HepG2 (cell line): ENCODE results near the gene PTAFR. TPM values are rescaled to one million over a fixed set of nuclear protein-coding genes. Genes with fewer than 3 reads are reported as not detected.

Source experiments
- CREM ChIP-seq, 2 experiments: sonication (generic) in 1 of 2; formaldehyde crosslinking in 1 of 2; IDR thresholded peaks; 2 replicates each; pipeline versions ENCODE4 v1.4.0 to v1.6.1; 2016 to 2020; ENCODE audit warnings: antibody characterized with exemption in 1 of 2, mild to moderate bottlenecking in 1 of 2, missing genetic modification reagents in 1 of 2
- DNMT3B ChIP-seq: conservative IDR thresholded peaks from 2 replicates; pipeline ENCODE4 v1.6.1; 2016; ENCODE audit warnings: missing biosample characterization, control low read depth
- ERF ChIP-seq: IDR thresholded peaks from 2 replicates; pipeline ENCODE4 v1.6.1; 2018; ENCODE audit warnings: missing biosample characterization, missing genetic modification reagents
- HOXA5 ChIP-seq: sonication (generic); formaldehyde crosslinking; IDR thresholded peaks from 2 replicates; pipeline ENCODE4 v1.4.0; 2020; ENCODE audit warnings: missing genetic modification reagents
- KMT2B ChIP-seq: IDR thresholded peaks from 2 replicates; pipeline ENCODE4 v1.6.1; 2016; ENCODE audit warnings: missing genetic modification reagents, missing compliant biosample characterization
- MAZ ChIP-seq, 2 experiments: sonication (generic) in 1 of 2; formaldehyde crosslinking in 1 of 2; IDR thresholded peaks; 2 replicates each; pipeline versions ENCODE4 v1.5.0 to v1.6.1; 2012 to 2020; ENCODE audit warnings: low read depth in 2 of 2, mild to moderate bottlenecking in 2 of 2, borderline replicate concordance in 1 of 2, improper control_type of control experiment in 1 of 2, low read length in 1 of 2, missing genetic modification reagents in 1 of 2, moderate library complexity in 1 of 2
- MEF2D ChIP-seq: sonication (generic); formaldehyde crosslinking; IDR thresholded peaks from 2 replicates; pipeline ENCODE4 v1.5.1; 2020; ENCODE audit warnings: mild to moderate bottlenecking, missing genetic modification reagents
- POLR2AphosphoS5 ChIP-seq: IDR thresholded peaks from 2 replicates; pipeline ENCODE4 v1.6.1; 2012; ENCODE audit warnings: low read depth, low read length
- RBM39 ChIP-seq: fragments of 200-400 bp; formaldehyde crosslinking; IDR thresholded peaks from one replicate; pipeline ENCODE4 v1.6.1; 2018; ENCODE audit warnings: antibody characterized with exemption, mild to moderate bottlenecking, low read depth, low read length; ENCODE audit not compliant: poor library complexity, severe bottlenecking
- RNF2 ChIP-seq: fragments of 450-650 bp; conservative IDR thresholded peaks from 2 replicates; pipeline ENCODE4 v1.6.1; 2016; ENCODE audit warnings: low read depth
- TSC22D2 ChIP-seq: sonication (generic); formaldehyde crosslinking; IDR thresholded peaks from 2 replicates; pipeline ENCODE4 v1.5.1; 2020; ENCODE audit warnings: missing genetic modification reagents, mild to moderate bottlenecking, borderline replicate concordance
- U2AF2 ChIP-seq: fragments of 200-400 bp; formaldehyde crosslinking; IDR thresholded peaks from 2 replicates; pipeline ENCODE4 v1.6.1; 2017; ENCODE audit warnings: low read depth, mild to moderate bottlenecking, low read length
- ZNF335 ChIP-seq: sonication (generic); formaldehyde crosslinking; IDR thresholded peaks from 2 replicates; pipeline ENCODE4 v1.4.0; 2020; ENCODE audit warnings: missing genetic modification reagents
- ZNF350 ChIP-seq: sonication (generic); formaldehyde crosslinking; IDR thresholded peaks from 2 replicates; pipeline ENCODE4 v1.4.0; 2020; ENCODE audit warnings: mild to moderate bottlenecking, low read depth, missing genetic modification reagents, borderline replicate concordance
- ZNF512B ChIP-seq: sonication (generic); formaldehyde crosslinking; IDR thresholded peaks from 2 replicates; pipeline ENCODE4 v1.5.1; 2020; ENCODE audit warnings: missing genetic modification reagents, mild to moderate bottlenecking, borderline replicate concordance
- ZNF530 ChIP-seq: sonication (generic); formaldehyde crosslinking; IDR thresholded peaks from 2 replicates; pipeline ENCODE4 v1.5.0; 2020; ENCODE audit warnings: low read depth, mild to moderate bottlenecking, missing genetic modification reagents
- ZNF629 ChIP-seq: sonication (generic); formaldehyde crosslinking; conservative IDR thresholded peaks from 2 replicates; pipeline ENCODE4 v1.5.0; 2020; ENCODE audit warnings: missing genetic modification reagents
- polyA plus RNA-seq, 8 experiments: library from polyadenylated mRNA; depleted of rRNA in 3 of 8; stranded (reverse) in 7 of 8; unstranded in 1 of 8; fragments of >200 nt; fragmentation: Illumina TruSeq in 4 of 8; extraction: Trizol in 4 of 8; gene quantifications; 2 replicates each; pipeline versions ENCODE4 v1.2.1 to v1.2.3, GENCODE V29; 2011 to 2016; ENCODE audit warnings: low read depth in 4 of 8, missing spikeins in 1 of 8, mixed read lengths in 1 of 8; ENCODE audit not compliant: insufficient read depth in 1 of 8
- total RNA-seq, 5 experiments: library from RNA; depleted of rRNA; stranded (reverse); fragments of >200 nt; fragmentation: Illumina TruSeq; extraction: Trizol; gene quantifications; 2 replicates each; pipeline ENCODE4 v1.2.3, GENCODE V29; 2016; ENCODE audit warnings: low read depth in 1 of 5
- TF ChIP-seq, protein P1 (sequence below): sonication (generic); formaldehyde crosslinking; IDR thresholded peaks from 2 replicates; pipeline ENCODE4 v1.4.0; 2020; ENCODE audit warnings: mild to moderate bottlenecking, missing genetic modification reagents, borderline replicate concordance
- TF ChIP-seq, protein P2 (sequence below): IDR thresholded peaks from 2 replicates; pipeline ENCODE4 v1.6.1; 2012; ENCODE audit warnings: low read length, improper control_type of control experiment
- TF ChIP-seq, protein P3 (sequence below): sonication (generic); formaldehyde crosslinking; IDR thresholded peaks from 2 replicates; pipeline ENCODE4 v1.9.0; 2021; ENCODE audit warnings: missing genetic modification reagents, mild to moderate bottlenecking, borderline replicate concordance

The PTAFR gene
- total and polyA plus RNA-seq, 2 of the 13 experiments (the other 11 are each of a cell fraction or from before 2014, with no cell fraction given), result 0.27 to 24.0 TPM

- TF ChIP-seq, protein P1, sequence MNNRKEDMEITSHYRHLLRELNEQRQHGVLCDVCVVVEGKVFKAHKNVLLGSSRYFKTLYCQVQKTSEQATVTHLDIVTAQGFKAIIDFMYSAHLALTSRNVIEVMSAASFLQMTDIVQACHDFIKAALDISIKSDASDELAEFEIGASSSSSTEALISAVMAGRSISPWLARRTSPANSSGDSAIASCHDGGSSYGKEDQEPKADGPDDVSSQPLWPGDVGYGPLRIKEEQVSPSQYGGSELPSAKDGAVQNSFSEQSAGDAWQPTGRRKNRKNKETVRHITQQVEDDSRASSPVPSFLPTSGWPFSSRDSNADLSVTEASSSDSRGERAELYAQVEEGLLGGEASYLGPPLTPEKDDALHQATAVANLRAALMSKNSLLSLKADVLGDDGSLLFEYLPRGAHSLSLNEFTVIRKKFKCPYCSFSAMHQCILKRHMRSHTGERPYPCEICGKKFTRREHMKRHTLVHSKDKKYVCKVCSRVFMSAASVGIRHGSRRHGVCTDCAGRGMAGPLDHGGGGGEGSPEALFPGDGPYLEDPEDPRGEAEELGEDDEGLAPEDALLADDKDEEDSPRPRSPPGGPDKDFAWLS (CRISPR knock-in tag), result no peak
- TF ChIP-seq, protein P2, sequence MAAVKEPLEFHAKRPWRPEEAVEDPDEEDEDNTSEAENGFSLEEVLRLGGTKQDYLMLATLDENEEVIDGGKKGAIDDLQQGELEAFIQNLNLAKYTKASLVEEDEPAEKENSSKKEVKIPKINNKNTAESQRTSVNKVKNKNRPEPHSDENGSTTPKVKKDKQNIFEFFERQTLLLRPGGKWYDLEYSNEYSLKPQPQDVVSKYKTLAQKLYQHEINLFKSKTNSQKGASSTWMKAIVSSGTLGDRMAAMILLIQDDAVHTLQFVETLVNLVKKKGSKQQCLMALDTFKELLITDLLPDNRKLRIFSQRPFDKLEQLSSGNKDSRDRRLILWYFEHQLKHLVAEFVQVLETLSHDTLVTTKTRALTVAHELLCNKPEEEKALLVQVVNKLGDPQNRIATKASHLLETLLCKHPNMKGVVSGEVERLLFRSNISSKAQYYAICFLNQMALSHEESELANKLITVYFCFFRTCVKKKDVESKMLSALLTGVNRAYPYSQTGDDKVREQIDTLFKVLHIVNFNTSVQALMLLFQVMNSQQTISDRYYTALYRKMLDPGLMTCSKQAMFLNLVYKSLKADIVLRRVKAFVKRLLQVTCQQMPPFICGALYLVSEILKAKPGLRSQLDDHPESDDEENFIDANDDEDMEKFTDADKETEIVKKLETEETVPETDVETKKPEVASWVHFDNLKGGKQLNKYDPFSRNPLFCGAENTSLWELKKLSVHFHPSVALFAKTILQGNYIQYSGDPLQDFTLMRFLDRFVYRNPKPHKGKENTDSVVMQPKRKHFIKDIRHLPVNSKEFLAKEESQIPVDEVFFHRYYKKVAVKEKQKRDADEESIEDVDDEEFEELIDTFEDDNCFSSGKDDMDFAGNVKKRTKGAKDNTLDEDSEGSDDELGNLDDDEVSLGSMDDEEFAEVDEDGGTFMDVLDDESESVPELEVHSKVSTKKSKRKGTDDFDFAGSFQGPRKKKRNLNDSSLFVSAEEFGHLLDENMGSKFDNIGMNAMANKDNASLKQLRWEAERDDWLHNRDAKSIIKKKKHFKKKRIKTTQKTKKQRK, result no peak
- TF ChIP-seq ZNF512B (CRISPR knock-in tag) (no peak), TSC22D2 (CRISPR knock-in tag) (no peak), RBM39 (no peak), ZNF629 (CRISPR knock-in tag) (no peak), HOXA5 (CRISPR knock-in tag) (no peak), DNMT3B (no peak), ZNF335 (peak; percentile 25; the same call in 1 of the 2 replicates), ZNF530 (no peak), MAZ (IDR thresholded peaks at IDR 0.05; ENCODE audit: borderline replicate concordance, low read depth, low read length) (no peak), MAZ (CRISPR knock-in tag; IDR thresholded peaks at IDR 0.05; ENCODE audit: low read depth) (no peak), ERF (CRISPR knock-in tag) (no peak), MEF2D (CRISPR knock-in tag) (no peak), RNF2 (no peak), KMT2B (CRISPR knock-in tag) (no peak), POLR2AphosphoS5 (peak; percentile 59), U2AF2 (no peak), CREM (IDR thresholded peaks at IDR 0.05) (no peak), CREM (CRISPR knock-in tag; IDR thresholded peaks at IDR 0.05) (no peak), ZNF350 (CRISPR knock-in tag) (no peak)
- TF ChIP-seq, protein P3, sequence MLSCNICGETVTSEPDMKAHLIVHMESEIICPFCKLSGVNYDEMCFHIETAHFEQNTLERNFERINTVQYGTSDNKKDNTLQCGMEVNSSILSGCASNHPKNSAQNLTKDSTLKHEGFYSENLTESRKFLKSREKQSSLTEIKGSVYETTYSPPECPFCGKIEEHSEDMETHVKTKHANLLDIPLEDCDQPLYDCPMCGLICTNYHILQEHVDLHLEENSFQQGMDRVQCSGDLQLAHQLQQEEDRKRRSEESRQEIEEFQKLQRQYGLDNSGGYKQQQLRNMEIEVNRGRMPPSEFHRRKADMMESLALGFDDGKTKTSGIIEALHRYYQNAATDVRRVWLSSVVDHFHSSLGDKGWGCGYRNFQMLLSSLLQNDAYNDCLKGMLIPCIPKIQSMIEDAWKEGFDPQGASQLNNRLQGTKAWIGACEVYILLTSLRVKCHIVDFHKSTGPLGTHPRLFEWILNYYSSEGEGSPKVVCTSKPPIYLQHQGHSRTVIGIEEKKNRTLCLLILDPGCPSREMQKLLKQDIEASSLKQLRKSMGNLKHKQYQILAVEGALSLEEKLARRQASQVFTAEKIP (CRISPR knock-in tag), result no peak
Measured at GRCh38 chr1:28104866-28105467, 71.5 kb downstream of the PTAFR start (continued).
